Effector memory CD4-positive, alpha-beta T cell (primary cell): Measurements from ENCODE around the gene PRPF18.

Source experiments
- DNase-seq, 3 donors: peaks; one replicate each; pipeline ENCODE4 v3.0.0-alpha.2; 2020
- H3K27ac ChIP-seq: 2 replicates; pipeline ENCODE4 v1.7.0; 2013; ENCODE audit warnings: mild to moderate bottlenecking, low read length, moderate library complexity; ENCODE audit not compliant: insufficient read depth, poor library complexity, severe bottlenecking
- H3K27me3 ChIP-seq: replicated peaks from 2 replicates; pipeline ENCODE4 v1.7.0; 2013; ENCODE audit warnings: mild to moderate bottlenecking, low read length; ENCODE audit not compliant: insufficient read depth, control insufficient read depth, poor library complexity, severe bottlenecking
- H3K36me3 ChIP-seq: 2 replicates; pipeline ENCODE4 v1.7.0; 2013; ENCODE audit warnings: mild to moderate bottlenecking, low read length, moderate library complexity; ENCODE audit not compliant: control insufficient read depth, insufficient read depth
- H3K4me1 ChIP-seq: 2 replicates; pipeline ENCODE4 v1.7.0; 2013; ENCODE audit warnings: low read length, mild to moderate bottlenecking; ENCODE audit not compliant: control insufficient read depth, insufficient read depth, poor library complexity, severe bottlenecking
- H3K4me3 ChIP-seq: 2 replicates; pipeline ENCODE4 v1.7.0; 2013; ENCODE audit warnings: low read length, low read depth, mild to moderate bottlenecking; ENCODE audit not compliant: insufficient read depth, poor library complexity, severe bottlenecking
- H3K9me3 ChIP-seq: 2 replicates; pipeline ENCODE4 v1.7.0; 2013; ENCODE audit warnings: mild to moderate bottlenecking, low read length, moderate library complexity; ENCODE audit not compliant: control insufficient read depth

The PRPF18 gene

DNA sequence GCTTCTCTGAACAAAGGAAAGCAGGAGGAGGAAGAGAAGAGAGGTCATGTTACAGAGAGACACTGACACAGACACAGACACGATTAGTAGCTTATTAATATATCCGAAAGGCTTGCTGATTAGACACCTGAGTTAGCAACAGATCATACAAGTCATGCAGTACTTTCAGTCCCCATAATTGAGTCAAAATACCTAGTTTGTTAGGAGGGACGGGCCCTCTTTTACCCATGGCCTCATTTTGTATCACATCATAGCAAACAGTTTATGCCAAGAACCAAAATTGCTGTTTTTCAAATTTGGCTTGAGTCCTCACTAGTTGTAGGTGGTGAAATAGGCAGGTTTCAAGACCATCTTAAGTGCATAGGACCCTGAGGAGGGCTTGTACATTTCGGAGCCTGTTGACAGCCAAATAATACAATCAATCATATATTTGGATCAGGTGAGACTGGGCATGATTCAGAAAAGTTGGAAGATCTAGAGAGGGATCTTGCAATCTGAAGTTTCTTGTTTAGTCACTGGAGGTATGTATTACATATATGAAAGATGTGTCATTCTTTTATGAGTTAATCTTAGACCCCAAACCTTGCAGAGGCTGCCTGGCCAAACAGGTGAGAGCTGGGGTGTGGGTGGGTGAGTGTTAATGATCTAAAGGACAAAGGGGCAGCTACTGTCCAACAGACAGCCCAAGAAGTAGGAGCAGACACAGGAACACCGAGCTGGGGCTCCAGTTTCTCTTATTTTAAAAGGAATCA is 65.4 kb downstream of the PRPF18 start:
- no peaks in the 10 kb centered on the region for H3K4me1 ChIP-seq

DNA sequence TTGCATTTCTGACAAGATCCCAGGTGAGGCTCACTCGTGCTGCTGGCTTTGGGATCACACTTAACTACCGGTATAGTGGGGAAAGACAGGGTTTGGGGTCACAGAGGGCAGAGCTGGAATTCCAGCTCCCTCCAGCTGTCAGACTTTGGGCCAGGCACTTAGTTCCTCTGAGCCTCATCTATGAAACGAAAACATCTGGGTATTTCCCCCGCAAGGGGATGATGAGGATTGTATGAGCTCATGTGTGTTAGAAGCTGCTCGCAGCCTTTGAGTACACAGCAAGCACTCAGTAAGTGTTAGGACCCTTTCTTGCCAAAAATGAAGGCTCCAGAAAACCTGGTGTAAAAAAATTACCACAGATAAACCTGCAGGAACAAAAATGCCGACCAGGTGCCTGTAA is 66.1 kb downstream of the PRPF18 start:
- Histone ChIP-seq H3K27ac (no peak overlapping the region), H3K36me3 (no peaks in the 10 kb centered on the region), H3K9me3 (no peaks in the 10 kb centered on the region), H3K4me1 (no peaks in the 10 kb centered on the region), H3K27me3 (no peaks in the 10 kb centered on the region), H3K4me3 (no peak overlapping the region)
- DNase-seq, result no peak

More for the DNA sequence above, 65.4 kb downstream of the PRPF18 start:
- no peak overlapping the region for H3K4me3 ChIP-seq
- no peaks in the 10 kb centered on the region for H3K36me3 ChIP-seq
- DNase-seq, result no peak
- H3K9me3 ChIP-seq, result no peaks in the 10 kb centered on the region
- no peak overlapping the region for H3K27ac ChIP-seq
- H3K27me3 ChIP-seq, result no peaks in the 10 kb centered on the region

DNA sequence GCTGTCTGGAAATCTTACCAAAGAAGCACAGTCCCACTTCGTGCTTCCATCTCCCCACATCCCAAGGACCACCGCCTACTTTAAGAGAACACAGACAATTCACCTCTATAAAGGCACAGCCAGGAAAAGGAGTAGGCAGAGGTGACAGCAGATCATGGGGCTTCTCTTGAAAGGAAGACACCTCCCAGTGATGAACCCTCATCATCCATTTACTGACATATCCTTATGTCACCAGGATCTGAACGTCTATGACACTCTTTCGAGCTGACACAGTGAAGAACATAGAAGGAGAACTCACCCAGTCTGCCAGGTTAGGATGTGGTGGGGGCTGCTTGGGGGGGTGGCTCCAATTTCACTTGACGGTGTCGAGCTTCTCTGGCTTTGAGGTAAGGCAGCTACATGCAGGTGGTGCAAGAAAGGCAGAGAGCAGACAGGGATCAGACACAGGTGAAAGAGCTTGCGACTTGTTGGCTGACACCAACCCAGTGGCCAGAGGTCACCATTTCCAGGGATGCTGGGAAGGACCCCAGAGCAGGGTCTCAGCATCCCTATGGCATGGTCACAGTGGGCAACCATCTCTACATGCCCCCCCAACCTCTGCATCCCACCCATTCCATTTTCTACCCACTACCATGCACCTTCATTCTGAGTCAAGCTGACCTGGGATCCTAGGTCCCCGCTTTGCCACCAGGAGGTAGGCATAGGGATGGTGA is 67.5 kb downstream of the PRPF18 start:
- no peak for DNase-seq
- no peaks in the 10 kb centered on the region for H3K9me3 ChIP-seq
- no peaks in the 10 kb centered on the region for H3K36me3 ChIP-seq
- no peak overlapping the region for H3K27ac ChIP-seq
- H3K27me3 ChIP-seq, result no peaks in the 10 kb centered on the region
- no peaks in the 10 kb centered on the region for H3K4me1 ChIP-seq
- H3K4me3 ChIP-seq, result no peak overlapping the region

DNA sequence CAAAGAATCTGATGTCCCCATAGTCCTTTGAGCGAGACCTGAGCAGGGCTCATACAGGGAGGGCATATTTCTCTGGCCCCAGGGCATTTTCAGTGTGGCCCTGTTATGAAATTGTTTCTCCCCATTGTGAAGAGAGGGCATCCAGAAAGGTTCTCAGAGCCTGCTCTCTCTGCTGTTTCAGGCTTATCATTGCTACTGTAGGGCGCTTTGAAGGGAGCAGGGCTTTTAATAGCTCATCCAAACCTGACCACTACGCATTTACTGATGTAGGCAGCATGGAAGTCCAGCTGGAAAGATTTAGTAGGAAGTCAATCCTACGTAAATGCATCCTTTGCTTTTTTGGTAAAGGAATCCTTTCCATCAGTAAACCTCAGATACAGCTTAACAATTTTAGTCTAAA is 68.1 kb downstream of the PRPF18 start:
- Histone ChIP-seq H3K27ac (no peak overlapping the region), H3K4me1 (no peaks in the 10 kb centered on the region), H3K36me3 (no peaks in the 10 kb centered on the region), H3K9me3 (no peaks in the 10 kb centered on the region), H3K27me3 (no peaks in the 10 kb centered on the region), H3K4me3 (no peak overlapping the region)
- DNase-seq, result no peak

DNA sequence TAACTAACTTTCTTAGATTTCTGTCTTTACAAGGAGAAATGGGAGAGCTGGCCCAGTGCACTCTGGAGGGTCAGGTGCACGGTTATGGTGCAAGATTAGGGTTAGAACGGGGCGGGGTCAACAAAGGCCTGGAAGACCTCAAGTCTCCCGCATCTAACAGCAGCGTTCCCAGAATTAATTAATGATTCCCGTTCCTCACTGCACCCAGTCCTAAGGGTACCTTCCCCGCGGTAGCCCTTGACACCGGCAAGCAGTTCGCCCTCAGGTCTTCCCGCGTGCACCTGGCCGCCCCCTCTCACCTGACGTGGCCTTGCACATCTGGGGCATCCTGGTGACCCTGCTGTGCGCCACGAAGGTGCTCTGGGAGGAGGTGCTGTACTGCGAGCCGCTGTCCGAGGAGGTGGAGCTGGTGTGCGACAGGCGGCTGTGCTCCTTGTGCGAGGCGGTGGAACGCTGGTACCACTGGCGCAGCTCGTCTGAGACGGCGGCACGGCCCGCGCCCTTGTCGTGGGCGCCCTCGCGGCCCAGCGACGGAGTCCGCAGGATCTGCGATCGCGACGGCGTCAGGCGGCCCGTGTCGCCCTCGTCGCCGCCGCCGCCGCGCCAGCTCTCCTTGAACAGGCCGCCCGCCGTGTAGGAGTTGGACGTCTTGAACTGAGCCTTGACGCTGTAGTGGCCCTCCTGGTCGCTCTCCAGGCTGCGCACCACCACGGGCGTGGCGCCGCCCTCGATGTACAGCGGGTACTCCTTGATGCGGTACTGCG is 69.8 kb downstream of the PRPF18 start:
- H3K9me3 ChIP-seq, result no peaks in the 10 kb centered on the region
- H3K27me3 ChIP-seq, result no peaks in the 10 kb centered on the region
- no peaks in the 10 kb centered on the region for H3K4me1 ChIP-seq
- H3K4me3 ChIP-seq, result no peak overlapping the region
- no peaks in the 10 kb centered on the region for H3K36me3 ChIP-seq
- no peak for DNase-seq
- no peak overlapping the region for H3K27ac ChIP-seq

DNA sequence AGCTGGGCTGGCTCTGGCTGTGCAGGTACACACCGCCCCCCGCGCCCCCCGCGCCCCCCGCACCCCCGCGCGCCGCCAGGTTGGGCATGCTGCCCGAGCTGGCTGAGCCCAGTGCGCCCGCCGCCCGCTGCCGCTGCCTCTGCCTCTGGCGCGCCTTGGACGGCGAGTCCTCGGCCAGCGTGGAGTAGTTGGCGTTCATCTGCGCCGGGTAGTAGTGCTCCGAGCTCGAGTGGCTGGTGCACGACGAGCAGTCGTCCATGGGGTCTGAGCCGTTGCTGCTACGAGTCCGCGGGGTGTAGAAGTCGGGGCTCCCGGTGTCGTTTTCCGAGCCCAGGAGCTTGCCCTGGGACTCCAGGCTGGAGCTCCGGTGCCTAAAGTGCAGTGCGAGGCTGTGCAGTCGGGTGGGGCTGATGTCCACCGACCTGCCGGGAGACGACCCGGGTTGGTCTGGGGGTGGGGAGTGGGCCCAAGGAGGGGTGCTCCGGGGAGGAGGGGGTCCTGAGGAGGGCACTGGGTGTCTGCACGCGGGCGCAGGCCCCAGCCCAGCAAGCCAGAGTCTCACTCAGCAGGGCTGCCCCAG is 70.4 kb downstream of the PRPF18 start:
- Histone ChIP-seq H3K27me3 (no peaks in the 10 kb centered on the region), H3K4me1 (no peaks in the 10 kb centered on the region), H3K36me3 (no peaks in the 10 kb centered on the region), H3K4me3 (no peak overlapping the region), H3K27ac (no peak overlapping the region), H3K9me3 (no peaks in the 10 kb centered on the region)
- no peak for DNase-seq

DNA sequence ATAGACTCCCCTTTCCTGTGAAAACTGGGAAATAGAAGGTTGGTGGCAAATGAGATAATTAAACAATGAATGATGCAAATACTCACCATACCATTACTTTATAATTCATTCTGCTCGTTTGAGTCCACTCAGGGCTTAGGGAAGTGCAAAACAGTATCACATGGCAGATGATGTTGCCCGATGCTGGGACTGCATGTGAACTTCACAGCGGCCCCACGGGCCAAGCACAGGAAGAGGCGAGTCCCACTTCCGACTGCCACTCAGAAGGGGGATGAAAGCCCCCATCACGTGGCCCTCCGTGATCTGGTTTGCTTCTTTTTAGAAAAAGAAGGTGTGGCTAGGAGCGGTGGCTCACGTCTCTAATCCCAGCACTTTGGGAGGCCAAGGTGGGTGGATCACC is 71.5 kb downstream of the PRPF18 start:
- DNase-seq, result no peak
- no peaks in the 10 kb centered on the region for H3K36me3 ChIP-seq
- H3K9me3 ChIP-seq, result no peaks in the 10 kb centered on the region
- no peaks in the 10 kb centered on the region for H3K27me3 ChIP-seq
- H3K27ac ChIP-seq, result no peak overlapping the region
- H3K4me3 ChIP-seq, result no peak overlapping the region
- no peaks in the 10 kb centered on the region for H3K4me1 ChIP-seq

DNA sequence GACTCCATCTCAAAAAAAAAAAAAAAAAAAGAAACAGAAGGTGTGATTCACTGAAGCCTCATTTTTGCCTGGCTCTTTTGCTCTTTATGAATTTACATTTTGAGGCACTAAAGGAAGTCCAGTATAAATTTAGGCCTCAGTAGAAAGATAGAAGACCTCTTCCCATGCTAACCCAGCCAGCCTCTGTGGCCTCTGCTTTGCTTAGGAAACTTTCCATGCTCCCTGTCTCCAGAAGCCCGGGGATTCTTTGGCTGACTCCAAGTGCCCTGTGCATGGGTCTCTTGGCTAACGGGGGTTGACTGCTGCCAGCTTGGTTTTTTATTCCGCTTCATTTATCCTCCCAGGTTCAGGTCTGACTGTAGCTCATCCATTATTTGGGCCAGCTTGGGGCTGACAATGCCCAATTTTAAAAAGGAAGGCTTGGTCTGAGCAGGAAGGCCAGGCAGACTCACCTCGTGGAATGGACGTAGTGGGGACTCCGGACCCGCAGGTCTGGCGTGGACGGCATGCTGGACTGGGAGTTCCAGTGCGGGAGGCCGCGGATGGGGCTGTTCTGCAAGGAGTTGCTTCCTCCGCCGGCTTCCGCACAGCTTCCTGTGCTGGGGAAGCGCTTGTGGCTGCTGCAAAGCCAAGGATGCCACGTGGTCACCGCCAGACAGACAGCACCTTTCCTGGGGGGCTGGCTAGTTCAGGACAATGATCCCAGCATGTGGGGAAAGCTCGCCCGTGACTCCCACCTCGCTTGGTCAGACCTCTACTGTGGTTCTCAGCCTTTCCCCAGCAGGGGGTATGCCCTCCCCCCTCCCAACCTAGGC is 72.3 kb downstream of the PRPF18 start:
- Histone ChIP-seq H3K4me3 (no peak overlapping the region), H3K4me1 (no peaks in the 10 kb centered on the region), H3K27me3 (no peaks in the 10 kb centered on the region), H3K9me3 (no peaks in the 10 kb centered on the region), H3K27ac (no peak overlapping the region), H3K36me3 (no peaks in the 10 kb centered on the region)
- DNase-seq, result no peak

DNA sequence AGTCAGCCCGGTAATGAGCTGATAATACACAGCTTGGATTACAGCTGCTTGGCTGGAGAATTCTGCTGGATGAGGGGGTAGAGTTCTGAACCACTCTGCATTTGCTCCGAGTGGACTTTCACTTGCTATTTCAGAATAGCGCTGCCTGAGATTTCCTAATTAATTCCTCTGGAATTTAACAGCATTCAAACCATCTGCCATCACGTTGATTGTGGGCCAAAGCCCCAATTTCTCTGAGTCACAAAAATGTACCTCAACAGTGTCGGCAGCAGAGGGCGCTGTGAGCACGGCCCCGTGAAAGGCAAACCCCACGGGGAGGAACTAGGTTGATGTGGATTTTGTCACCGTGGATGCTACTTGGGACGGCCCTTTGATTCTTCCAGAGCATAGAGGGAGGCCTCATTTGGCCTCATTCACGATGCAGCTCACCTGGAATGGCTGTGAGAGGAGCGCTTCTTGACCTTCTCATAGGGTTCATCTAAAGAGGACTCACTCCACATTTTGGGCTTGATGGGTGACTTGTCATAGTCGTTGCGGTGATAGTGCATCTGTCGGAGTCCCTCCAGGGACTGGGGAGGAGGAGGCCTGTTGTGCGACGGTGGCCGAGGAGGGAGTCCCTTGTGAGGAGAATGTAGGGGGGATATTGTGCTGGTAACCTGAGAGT is 73.3 kb downstream of the PRPF18 start:
- peak; percentile 10 to 45 (median 35) for DNase-seq
- Histone ChIP-seq H3K27me3 (no peaks in the 10 kb centered on the region), H3K36me3 (no peaks in the 10 kb centered on the region), H3K4me3 (no peak overlapping the region), H3K4me1 (no peaks in the 10 kb centered on the region), H3K9me3 (no peaks in the 10 kb centered on the region), H3K27ac (no peak overlapping the region)
